Activated CD4-positive, alpha-beta T cell treated with anti-CD3 and anti-CD28 coated beads, Interleukin-2, amount 10 ng/mL, durations not matched to agents 24 days and 14 days (primary cell): ENCODE data around the gene SLC16A6. TPM values are rescaled to one million over a fixed set of nuclear protein-coding genes. Genes with fewer than 3 reads are reported as not detected.
"Not testable (repeated sequence)": the region's sequence is repeated elsewhere in the genome, so short reads cannot be mapped to it uniquely, and the experiment has no call there.

Experiments
- DNase-seq: peaks from one replicate; pipeline ENCODE4 v3.0.0; 2022
- H3K27ac Mint-ChIP-seq: one replicate; pipeline ENCODE4 v1.8.0; 2022; ENCODE audit warnings: mild to moderate bottlenecking, mixed read lengths
- H3K27me3 Mint-ChIP-seq: one replicate; pipeline ENCODE4 v1.8.0; 2022; ENCODE audit warnings: mixed read lengths
- H3K36me3 Mint-ChIP-seq: one replicate; pipeline ENCODE4 v1.8.0; 2022; ENCODE audit warnings: low read depth, mild to moderate bottlenecking, mixed read lengths
- H3K4me1 Mint-ChIP-seq: one replicate; pipeline ENCODE4 v1.8.0; 2021; ENCODE audit warnings: mixed read lengths
- H3K4me3 Mint-ChIP-seq: one replicate; pipeline ENCODE4 v1.8.0; 2022; ENCODE audit warnings: mild to moderate bottlenecking, moderate library complexity, mixed read lengths
- H3K9me3 Mint-ChIP-seq: one replicate; pipeline ENCODE4 v1.8.0; 2021; ENCODE audit warnings: mixed read lengths
- intact Hi-C: fragments of 100-400 bp; cut with micrococcal nuclease; formaldehyde crosslinking; loops from one replicate; pipeline ENCODE4 v1.15.1; 2023
- total RNA-seq: library from RNA; stranded (reverse); gene quantifications from 2 replicates; pipeline ENCODE4 v1.2.3, GENCODE V29; 2022

The SLC16A6 gene
- total RNA-seq, 1 donor from 2014 or later, result 2.7 TPM

GRCh38 chr17:68228039-68228680, 62.8 kb downstream of the SLC16A6 start:
- intact Hi-C loops, H3K9me3 Mint-ChIP-seq, H3K27me3 Mint-ChIP-seq, DNase-seq: not testable (repeated sequence)
- Mint-ChIP-seq H3K4me3 (peak overlapping the region; percentile 0), H3K4me1 (peaks cover 22% of the 10 kb centered on the region), H3K36me3 (peaks cover 16% of the 10 kb centered on the region), H3K27ac (peak overlapping the region; percentile 56)

GRCh38 chr17:68225055-68225454, 65.9 kb downstream of the SLC16A6 start:
- H3K9me3 Mint-ChIP-seq, H3K4me3 Mint-ChIP-seq, DNase-seq, H3K27me3 Mint-ChIP-seq, H3K27ac Mint-ChIP-seq, intact Hi-C loops: not testable (repeated sequence)
- peaks cover 19% of the 10 kb centered on the region for H3K4me1 Mint-ChIP-seq
- peaks cover 27% of the 10 kb centered on the region for H3K36me3 Mint-ChIP-seq

GRCh38 chr17:68222606-68223005, 68.3 kb downstream of the SLC16A6 start:
- H3K27ac Mint-ChIP-seq, result peak overlapping the region; percentile 30
- intact Hi-C loops, result no loop called here
- no peak for DNase-seq
- no peaks in the 10 kb centered on the region for H3K9me3 Mint-ChIP-seq
- peaks cover 3% of the 10 kb centered on the region for H3K4me1 Mint-ChIP-seq
- peaks cover 31% of the 10 kb centered on the region for H3K36me3 Mint-ChIP-seq
- H3K27me3 Mint-ChIP-seq, result no peaks in the 10 kb centered on the region
- H3K4me3 Mint-ChIP-seq, result no peak overlapping the region

- no peaks in the 10 kb centered on the region for H3K27me3 Mint-ChIP-seq
- H3K27ac Mint-ChIP-seq, result no peak overlapping the region
- H3K36me3 Mint-ChIP-seq, result peaks cover 28% of the 10 kb centered on the region
- no peaks in the 10 kb centered on the region for H3K4me1 Mint-ChIP-seq
- no peak for DNase-seq
- H3K4me3 Mint-ChIP-seq, result no peak overlapping the region
- intact Hi-C loops, result no loop called here
- H3K9me3 Mint-ChIP-seq, result no peaks in the 10 kb centered on the region
These were observed 69.1 kb downstream of the SLC16A6 start for GRCh38 chr17:68221786-68222185.

GRCh38 chr17:68220786-68221185, 70.1 kb downstream of the SLC16A6 start:
- DNase-seq, H3K27ac Mint-ChIP-seq, intact Hi-C loops, H3K4me3 Mint-ChIP-seq, H3K4me1 Mint-ChIP-seq, H3K9me3 Mint-ChIP-seq, H3K27me3 Mint-ChIP-seq: not testable (repeated sequence)
- peaks cover 28% of the 10 kb centered on the region for H3K36me3 Mint-ChIP-seq

GRCh38 chr17:68220186-68220585, 70.7 kb downstream of the SLC16A6 start:
- H3K4me1 Mint-ChIP-seq, intact Hi-C loops, H3K27ac Mint-ChIP-seq, H3K4me3 Mint-ChIP-seq, DNase-seq, H3K27me3 Mint-ChIP-seq, H3K9me3 Mint-ChIP-seq: not testable (repeated sequence)
- H3K36me3 Mint-ChIP-seq, result peaks cover 28% of the 10 kb centered on the region

GRCh38 chr17:68219429-68219828, 71.5 kb downstream of the SLC16A6 start:
- H3K4me1 Mint-ChIP-seq, intact Hi-C loops, H3K27ac Mint-ChIP-seq, DNase-seq, H3K9me3 Mint-ChIP-seq, H3K27me3 Mint-ChIP-seq, H3K4me3 Mint-ChIP-seq: not testable (repeated sequence)
- H3K36me3 Mint-ChIP-seq, result peaks cover 27% of the 10 kb centered on the region

Other genes starting within 250 kb of the SLC16A6 start
- 75.8 and 77.5 TPM in 2 replicates for gene AMZ2, start 43.1 kb downstream of the SLC16A6 start, total RNA-seq
- 5.6 and 7.1 TPM in 2 replicates for gene ARSG, start 368 bp upstream of the SLC16A6 start, total RNA-seq
- gene WIPI1, start 166.4 kb upstream of the SLC16A6 start, total RNA-seq, result 9.1 and 9.5 TPM in 2 replicates
- 194 and 207 TPM in 2 replicates for gene PRKAR1A, start 221.3 kb upstream of the SLC16A6 start, total RNA-seq